ENCODE measurements around the gene C4BPB.

Gene C4BPB

DNA sequence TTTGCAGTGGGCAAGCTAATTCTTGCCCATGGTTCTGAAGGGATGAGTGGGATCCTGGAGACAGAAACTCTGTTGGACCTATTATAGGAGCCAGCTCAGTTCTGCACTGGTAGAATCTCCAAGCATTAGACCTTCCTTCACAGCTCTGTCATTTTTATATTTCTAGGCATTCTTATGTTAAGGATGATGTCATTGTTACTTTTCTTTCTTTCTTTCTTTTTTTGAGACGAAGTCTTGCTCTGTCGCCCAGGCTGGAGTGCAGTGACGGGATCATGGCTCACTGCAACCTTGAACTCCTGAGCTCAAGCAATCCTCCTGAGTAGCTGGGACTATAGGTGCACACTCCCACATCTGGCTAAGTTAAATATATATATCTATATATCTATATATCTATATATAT, 28.1 kb upstream of the C4BPB start:
- no peak for DNase-seq (ENCODE audit: low read depth)

- DNase-seq (ENCODE audit: low read depth) = no peak
Measured at GRCh38 chr1:207062058-207062457, 26.6 kb upstream of the C4BPB start.

- no peak for DNase-seq (ENCODE audit: low read depth)
Measured at GRCh38 chr1:207063014-207063413, 25.6 kb upstream of the C4BPB start.

- DNase-seq (ENCODE audit: low read depth) = no peak
Measured at GRCh38 chr1:207064561-207064960, 24.1 kb upstream of the C4BPB start.

GRCh38 chr1:207067185-207067584, 21.5 kb upstream of the C4BPB start:
- DNase-seq (ENCODE audit: low read depth) = no peak

GRCh38 chr1:207067665-207068064, 21.0 kb upstream of the C4BPB start:
- no peak for DNase-seq (ENCODE audit: low read depth)

DNA sequence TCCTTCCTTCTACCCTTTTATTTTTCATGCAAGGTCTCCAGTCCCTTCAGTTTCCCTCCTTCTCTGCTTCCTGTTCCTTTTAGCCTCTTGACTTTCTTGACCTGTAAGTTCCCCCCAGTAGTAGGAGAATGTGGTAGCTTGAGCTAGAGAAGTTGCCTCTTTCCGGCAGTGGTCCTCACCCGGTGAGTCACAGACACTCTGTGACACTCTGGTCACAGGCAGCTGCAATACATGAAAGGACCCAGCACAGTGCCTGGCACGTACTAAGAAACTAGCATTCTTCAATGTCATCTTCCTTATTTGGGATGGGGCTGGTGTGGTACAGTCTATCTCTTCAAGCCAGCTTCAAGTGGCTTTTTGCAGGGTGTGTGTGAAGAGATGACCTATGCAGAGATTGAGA, 19.6 kb upstream of the C4BPB start:
- no peak for DNase-seq (ENCODE audit: low read depth)

DNA sequence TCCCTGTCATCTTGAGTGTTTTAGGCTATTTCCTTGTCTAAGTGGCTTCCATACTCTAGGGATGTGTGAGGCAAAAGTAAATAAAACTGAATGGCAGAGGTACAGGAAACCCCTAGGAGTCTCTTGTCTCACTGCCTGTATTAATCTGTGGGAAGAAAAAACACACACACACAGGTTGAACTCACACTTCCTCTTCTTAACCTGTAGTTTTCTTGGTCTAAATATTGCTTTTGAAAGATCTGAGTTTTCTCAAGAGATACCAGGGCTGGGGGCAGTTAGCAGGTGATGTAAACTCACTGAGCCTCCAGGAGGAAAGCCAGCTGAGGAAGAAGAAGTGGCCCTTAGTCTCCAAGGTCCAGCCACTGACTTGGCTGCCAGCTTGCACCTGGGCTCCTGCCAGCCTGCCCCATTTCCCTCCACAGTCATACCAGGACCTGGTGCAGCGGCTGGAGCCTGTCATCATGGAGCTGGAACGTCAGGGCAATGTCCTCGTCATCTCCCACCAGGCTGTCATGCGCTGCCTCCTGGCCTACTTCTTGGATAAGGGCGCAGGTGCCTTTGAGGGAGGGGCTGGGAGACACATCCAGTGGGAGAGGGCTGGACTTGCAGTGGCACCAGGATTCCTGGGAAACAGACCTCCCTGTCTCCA, 18.7 kb upstream of the C4BPB start:
- no peak for DNase-seq (ENCODE audit: low read depth)

- no peak for DNase-seq (ENCODE audit: low read depth)
Measured at GRCh38 chr1:207070811-207071210, 17.8 kb upstream of the C4BPB start.

- no peak for DNase-seq (ENCODE audit: low read depth)
Measured at GRCh38 chr1:207071426-207071825, 17.2 kb upstream of the C4BPB start.

DNA sequence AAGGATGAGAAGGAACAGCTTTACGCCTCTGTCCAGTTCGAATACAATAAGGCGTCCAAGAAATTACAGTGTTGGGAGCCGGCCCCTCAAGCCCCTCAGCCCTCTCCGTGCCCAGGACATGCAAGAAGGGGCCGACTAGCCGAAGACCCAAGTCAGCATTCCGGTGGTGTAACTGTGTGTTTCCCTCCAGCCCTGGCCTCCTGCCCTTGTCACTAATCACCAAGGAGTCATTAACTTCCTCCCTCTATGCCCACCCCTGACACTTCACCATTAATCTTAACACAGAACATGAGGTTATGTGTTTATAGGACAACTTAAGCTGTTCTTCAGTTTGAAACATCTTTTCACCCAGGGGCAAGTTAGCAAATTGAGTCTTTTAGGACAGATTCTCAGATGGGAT, 16.4 kb upstream of the C4BPB start:
- DNase-seq (ENCODE audit: low read depth) = no peak

- no peak for DNase-seq (ENCODE audit: low read depth)
Measured at GRCh38 chr1:207073906-207074820, 14.5 kb upstream of the C4BPB start.

DNA sequence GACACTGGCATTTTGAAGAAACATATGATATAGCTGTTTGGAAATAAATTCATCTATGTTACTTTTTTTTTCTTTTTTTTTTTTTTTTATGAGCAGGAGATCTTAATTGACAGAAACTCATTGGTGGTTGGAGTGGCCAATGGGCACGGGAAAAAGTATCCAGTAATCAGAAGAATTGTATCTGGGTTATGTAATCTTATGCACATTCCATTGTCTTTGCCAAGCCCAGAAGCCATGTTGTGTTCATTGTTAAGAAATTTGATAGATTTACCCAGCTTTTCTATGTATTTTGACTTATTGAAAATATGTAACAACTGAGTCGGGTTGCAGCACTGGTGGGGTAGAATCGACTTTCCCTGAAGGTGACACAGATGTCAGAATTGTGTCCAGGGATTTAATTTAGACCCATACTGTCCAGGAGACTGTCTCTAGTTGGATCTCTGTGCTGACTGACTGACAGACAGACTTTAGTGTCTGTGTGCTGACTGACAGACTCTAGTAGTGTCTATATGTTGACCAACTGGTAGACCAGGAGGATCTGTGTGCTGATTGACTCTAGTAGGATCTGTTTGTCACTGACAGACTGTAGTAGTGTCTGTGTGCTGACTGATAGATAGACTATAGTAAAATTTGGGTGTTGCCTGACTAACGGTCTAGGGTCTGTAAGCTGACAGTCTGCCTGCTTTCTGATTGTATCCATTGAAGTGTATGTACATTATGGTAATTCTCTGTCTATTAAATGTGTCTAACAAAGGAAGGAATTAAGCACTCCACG, 12.3 kb upstream of the C4BPB start:
- DNase-seq (ENCODE audit: low read depth) = no peak

GRCh38 chr1:207077012-207077411, 11.6 kb upstream of the C4BPB start:
- DNase-seq (ENCODE audit: low read depth) = no peak

GRCh38 chr1:207077470-207078377, 10.9 kb upstream of the C4BPB start:
- peak; percentile 81 for DNase-seq (ENCODE audit: low read depth)

- DNase-seq (ENCODE audit: low read depth) = no peak
Measured at GRCh38 chr1:207078578-207079132, 10.0 kb upstream of the C4BPB start.

- no peak for DNase-seq (ENCODE audit: low read depth)
Measured at GRCh38 chr1:207079706-207080241, 8.9 kb upstream of the C4BPB start.

DNA sequence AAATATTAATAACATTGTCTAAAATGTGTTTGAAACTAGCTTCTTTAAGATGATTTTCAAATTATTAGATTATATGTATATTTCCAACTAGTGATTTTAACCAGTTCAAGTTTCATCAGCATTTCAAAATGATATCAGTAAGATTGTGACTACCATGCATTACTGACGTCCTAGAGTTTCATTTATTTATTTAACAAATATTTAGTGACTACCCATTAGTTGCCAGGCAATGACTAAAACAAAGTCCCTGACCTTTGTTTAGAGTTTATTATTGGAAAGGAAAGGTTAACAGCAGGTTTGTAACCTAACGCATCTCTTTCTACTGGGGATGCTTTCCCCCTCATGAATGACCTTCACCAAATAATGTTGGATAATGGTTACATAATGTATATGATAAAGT, 7.6 kb upstream of the C4BPB start:
- DNase-seq (ENCODE audit: low read depth) = no peak

GRCh38 chr1:207081806-207082205, 6.9 kb upstream of the C4BPB start:
- DNase-seq (ENCODE audit: low read depth) = no peak

GRCh38 chr1:207084232-207084631, 4.4 kb upstream of the C4BPB start:
- peak; percentile 71 for DNase-seq (ENCODE audit: low read depth)

GRCh38 chr1:207084701-207085180, 3.9 kb upstream of the C4BPB start:
- peak; percentile 94 for DNase-seq (ENCODE audit: low read depth)

All from amniotic epithelial cell (primary cell).